Measurements from ENCODE around the gene SLC4A4. TPM values are rescaled to one million over a fixed set of nuclear protein-coding genes. Genes with fewer than 3 reads are reported as not detected.
A peak's percentile ranks its signal among the peaks of the same experiment; 100 is the strongest.

Gene SLC4A4
- total RNA-seq, 1 experiment from 2014 or later: 0.92 TPM

- no peaks in the 10 kb centered on the region for H3K79me2 ChIP-seq (ENCODE audit: insufficient read depth, low read length)
- H3K27ac Mint-ChIP-seq: peak overlapping the region in 1 of 3 experiments; percentile 17; a peak in 1 of 7 replicates
- H3K36me3 Mint-ChIP-seq (ENCODE audit: insufficient read depth in 1 of 3, low read depth in 3 of 3): no peaks in the 10 kb centered on the region
- no peak overlapping the region for H2BK5ac ChIP-seq (ENCODE audit: insufficient read length, low read length)
- no peak overlapping the region for H4K8ac ChIP-seq (replicated peaks; ENCODE audit: insufficient read length, low read depth, low read length)
- peaks cover 8% of the 10 kb centered on the region; the same call in 1 of the 2 replicates for H3K4me1 ChIP-seq (ENCODE audit: insufficient read depth, low read length)
- H2AK5ac ChIP-seq (ENCODE audit: insufficient read length, low read length): no peak overlapping the region
- no peaks in the 10 kb centered on the region for H3K9me3 ChIP-seq (ENCODE audit: control insufficient read depth, low read depth, low read length)
- no peak overlapping the region; the same call in 1 of the 2 replicates for H3K14ac ChIP-seq (ENCODE audit: insufficient read depth, low read length)
- no peak overlapping the region for H2BK15ac ChIP-seq (ENCODE audit: low read depth, low read length)
- TF ChIP-seq, protein P1, sequence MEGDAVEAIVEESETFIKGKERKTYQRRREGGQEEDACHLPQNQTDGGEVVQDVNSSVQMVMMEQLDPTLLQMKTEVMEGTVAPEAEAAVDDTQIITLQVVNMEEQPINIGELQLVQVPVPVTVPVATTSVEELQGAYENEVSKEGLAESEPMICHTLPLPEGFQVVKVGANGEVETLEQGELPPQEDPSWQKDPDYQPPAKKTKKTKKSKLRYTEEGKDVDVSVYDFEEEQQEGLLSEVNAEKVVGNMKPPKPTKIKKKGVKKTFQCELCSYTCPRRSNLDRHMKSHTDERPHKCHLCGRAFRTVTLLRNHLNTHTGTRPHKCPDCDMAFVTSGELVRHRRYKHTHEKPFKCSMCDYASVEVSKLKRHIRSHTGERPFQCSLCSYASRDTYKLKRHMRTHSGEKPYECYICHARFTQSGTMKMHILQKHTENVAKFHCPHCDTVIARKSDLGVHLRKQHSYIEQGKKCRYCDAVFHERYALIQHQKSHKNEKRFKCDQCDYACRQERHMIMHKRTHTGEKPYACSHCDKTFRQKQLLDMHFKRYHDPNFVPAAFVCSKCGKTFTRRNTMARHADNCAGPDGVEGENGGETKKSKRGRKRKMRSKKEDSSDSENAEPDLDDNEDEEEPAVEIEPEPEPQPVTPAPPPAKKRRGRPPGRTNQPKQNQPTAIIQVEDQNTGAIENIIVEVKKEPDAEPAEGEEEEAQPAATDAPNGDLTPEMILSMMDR (conservative IDR thresholded peaks at IDR 0.05): no peak
- no peaks in the 10 kb centered on the region for H4K20me1 ChIP-seq (ENCODE audit: control insufficient read depth, insufficient read depth, insufficient read length)
- H3K9me3 Mint-ChIP-seq: peaks cover 0 to 3% of the 10 kb centered on the region in 2 experiments; a peak in 1 of 5 replicates
- H3K27ac ChIP-seq (ENCODE audit: insufficient read length, low read depth, low read length): no peak overlapping the region
- no peak overlapping the region for H3K18ac ChIP-seq (ENCODE audit: insufficient read length, low read depth, low read length)
- no peak overlapping the region for H3K23ac ChIP-seq (ENCODE audit: insufficient read length, low read depth, low read length)
- no peak overlapping the region for H4K91ac ChIP-seq (ENCODE audit: insufficient read length, low read depth, low read length)
- H3K23me2 ChIP-seq (ENCODE audit: insufficient read length, low read depth, low read length, poor library complexity, severe bottlenecking): no peaks in the 10 kb centered on the region
- H3K9ac ChIP-seq (ENCODE audit: extremely low read depth, insufficient read length, low read length): no peak overlapping the region
- H3K4me1 Mint-ChIP-seq: peaks cover 22 to 27% of the 10 kb centered on the region in 2 experiments
- no peak for DNase-seq
- H3T11ph ChIP-seq (ENCODE audit: low read length): no peak overlapping the region
- no CpG with 5 or more reads among the region's 2 CpGs for WGBS (ENCODE audit: extremely low coverage, insufficient read length, low lambda C conversion rate)
- no peak overlapping the region for H4K5ac ChIP-seq (ENCODE audit: insufficient read length, low read depth, low read length)
- no peak overlapping the region for H2AFZ ChIP-seq (ENCODE audit: low read length)
- H3K4me2 ChIP-seq (ENCODE audit: insufficient read depth, insufficient read length, low read length): no peak overlapping the region
- no peak overlapping the region for H2BK12ac ChIP-seq (ENCODE audit: insufficient read length, low read depth, low read length)
- H3K56ac ChIP-seq (ENCODE audit: insufficient read length, low read depth, low read length): no peak overlapping the region
- H3K4me3 Mint-ChIP-seq: no peak overlapping the region
- no peak overlapping the region for H2BK120ac ChIP-seq (ENCODE audit: low read depth, low read length, poor library complexity, severe bottlenecking)
- no peaks in the 10 kb centered on the region for H3K27me3 Mint-ChIP-seq (ENCODE audit: low read depth)
- H3K79me1 ChIP-seq (ENCODE audit: insufficient read depth, low read depth, low read length, poor library complexity, severe bottlenecking): no peaks in the 10 kb centered on the region
- H3K4ac ChIP-seq (ENCODE audit: low read depth, low read length): no peak overlapping the region
- no peaks in the 10 kb centered on the region for H3K27me3 ChIP-seq (ENCODE audit: insufficient read depth, low read length)
- no peak overlapping the region for H2BK20ac ChIP-seq (ENCODE audit: low read depth, low read length, poor library complexity, severe bottlenecking)
Measured at GRCh38 chr4:71304289-71304850, 34.5 kb upstream of the SLC4A4 start.

All from H9 (cell line).